Liver (tissue), 3 donors: Measurements from ENCODE around the gene RYR2.

ENCODE experiments used
- CTCF ChIP-seq: fragments of 150-350 bp; IDR thresholded peaks from 2 replicates; pipeline ENCODE4 v1.5.1; 2017; ENCODE audit warnings: improper control_type of control experiment, low read depth, low read length; ENCODE audit not compliant: missing input control
- RAD21 ChIP-seq, 2 donors: IDR thresholded peaks; 2 replicates each; pipeline ENCODE4 v1.6.1; 2016; ENCODE audit warnings: antibody characterized with exemption in 2 of 2, mild to moderate bottlenecking in 2 of 2
- donor health status: healthy.
- donor health status: healthy.

GRCh38 chr1:237478842-237479241 is 436.9 kb downstream of the RYR2 start:
- TF ChIP-seq RAD21 (IDR thresholded peaks at IDR 0.05) (no peak), CTCF (no peak)
